ENCODE results near the gene UBE2QL1.

GRCh38 chr5:6483880-6484382 lies 35.3 kb downstream of the UBE2QL1 start:
- TF ChIP-seq CTCF (IDR thresholded peaks at IDR 0.05) (no peak), POLR2A (IDR thresholded peaks at IDR 0.05) (no peak), POLR2AphosphoS5 (IDR thresholded peaks at IDR 0.05) (no peak)
